Mesenchymal stem cell (in vitro differentiated cells and primary cell): ENCODE measurements around the gene CYTL1.

Source experiments
- DNase-seq: peaks from one replicate; pipeline ENCODE4 v3.0.0-alpha.2; 2013
- H2AFZ ChIP-seq: one replicate; pipeline ENCODE4 v1.6.1; 2013; ENCODE audit warnings: low read depth, mild to moderate bottlenecking, control low read depth, inconsistent platforms, low read length, moderate library complexity
- H2AK5ac ChIP-seq: 2 replicates; pipeline ENCODE4 v1.6.1; 2013; ENCODE audit warnings: low read length, moderate library complexity, mild to moderate bottlenecking, inconsistent platforms; ENCODE audit not compliant: severe bottlenecking
- H2BK120ac ChIP-seq: one replicate; pipeline ENCODE4 v1.6.1; 2013; ENCODE audit warnings: low read depth, mild to moderate bottlenecking, inconsistent platforms, low read length, moderate library complexity
- H2BK12ac ChIP-seq, 2 experiments: one replicate each; pipeline ENCODE4 v1.6.1; 2013; ENCODE audit warnings: inconsistent platforms in 2 of 2, low read length in 2 of 2, mild to moderate bottlenecking in 2 of 2, moderate library complexity in 2 of 2, control low read depth in 1 of 2
- H2BK15ac ChIP-seq: one replicate; pipeline ENCODE4 v1.6.1; 2013; ENCODE audit warnings: mild to moderate bottlenecking, low read depth, inconsistent platforms; ENCODE audit not compliant: poor library complexity, severe bottlenecking
- H2BK5ac ChIP-seq: 2 replicates; pipeline ENCODE4 v1.6.1; 2013; ENCODE audit warnings: low read depth, mild to moderate bottlenecking, low read length, control low read depth, inconsistent platforms; ENCODE audit not compliant: poor library complexity, severe bottlenecking
- H3K14ac ChIP-seq, 2 experiments: one replicate each; pipeline ENCODE4 v1.6.1; 2013; ENCODE audit warnings: inconsistent platforms in 2 of 2, low read length in 2 of 2, control low read depth in 1 of 2, mild to moderate bottlenecking in 1 of 2, moderate library complexity in 1 of 2
- H3K18ac ChIP-seq, 2 experiments: one replicate each; pipeline ENCODE4 v1.6.1; 2013; ENCODE audit warnings: inconsistent platforms in 2 of 2, low read length in 2 of 2, control low read depth in 1 of 2, low read depth in 1 of 2, mild to moderate bottlenecking in 1 of 2
- H3K23ac ChIP-seq, 2 experiments: one replicate each; pipeline ENCODE4 v1.6.1; 2013; ENCODE audit warnings: inconsistent platforms in 2 of 2, low read length in 2 of 2, mild to moderate bottlenecking in 2 of 2, moderate library complexity in 2 of 2, control low read depth in 1 of 2
- H3K27ac ChIP-seq: 2 replicates; pipeline ENCODE4 v1.5.1; 2013; ENCODE audit warnings: mild to moderate bottlenecking, moderate library complexity, low read length, control low read depth, inconsistent platforms; ENCODE audit not compliant: poor library complexity, severe bottlenecking
- H3K27me3 ChIP-seq, 2 experiments: 2 replicates each; pipeline versions ENCODE4 v1.6.1 to v1.7.0; 2013; ENCODE audit warnings: low read length in 2 of 2, mild to moderate bottlenecking in 2 of 2, moderate library complexity in 2 of 2, control low read depth in 1 of 2, inconsistent platforms in 1 of 2; ENCODE audit not compliant: control insufficient read depth in 1 of 2, insufficient read depth in 1 of 2
- H3K36me3 ChIP-seq, 2 experiments: 2 replicates each; pipeline versions ENCODE4 v1.6.1 to v1.7.0; 2013; ENCODE audit warnings: low read length in 2 of 2, control low read depth in 1 of 2, inconsistent platforms in 1 of 2, low read depth in 1 of 2, mild to moderate bottlenecking in 1 of 2; ENCODE audit not compliant: insufficient read depth in 2 of 2, control insufficient read depth in 1 of 2
- H3K4ac ChIP-seq, 2 experiments: one replicate each; pipeline ENCODE4 v1.6.1; 2013; ENCODE audit warnings: inconsistent platforms in 2 of 2, low read length in 2 of 2, mild to moderate bottlenecking in 2 of 2, moderate library complexity in 2 of 2, control low read depth in 1 of 2, low read depth in 1 of 2
- H3K4me1 ChIP-seq: 2 replicates; pipeline ENCODE4 v1.6.1; 2013; ENCODE audit warnings: low read depth, low read length, control low read depth; ENCODE audit not compliant: control insufficient read depth, insufficient read depth
- H3K4me2 ChIP-seq: 2 replicates; pipeline ENCODE4 v1.6.1; 2013; ENCODE audit warnings: low read length, mild to moderate bottlenecking, inconsistent platforms; ENCODE audit not compliant: poor library complexity, severe bottlenecking
- H3K4me3 ChIP-seq, 2 experiments: 2 replicates each; pipeline versions ENCODE4 v1.5.1 to v1.7.0; 2013; ENCODE audit warnings: low read length in 2 of 2, mild to moderate bottlenecking in 2 of 2, control low read depth in 1 of 2, low read depth in 1 of 2; ENCODE audit not compliant: insufficient read depth in 1 of 2
- H3K79me1 ChIP-seq: replicated peaks from 2 replicates; pipeline ENCODE4 v1.6.1; 2013; ENCODE audit warnings: mild to moderate bottlenecking, control low read depth, low read length, inconsistent platforms; ENCODE audit not compliant: poor library complexity, severe bottlenecking
- H3K9ac ChIP-seq: 2 replicates; pipeline ENCODE4 v1.7.0; 2013; ENCODE audit warnings: mild to moderate bottlenecking, low read length, moderate library complexity
- H3K9me3 ChIP-seq: 2 replicates; pipeline ENCODE4 v1.7.0; 2013; ENCODE audit warnings: mild to moderate bottlenecking, low read length; ENCODE audit not compliant: control insufficient read depth
- H4K8ac ChIP-seq: one replicate; pipeline ENCODE4 v1.6.1; 2013; ENCODE audit warnings: inconsistent platforms, mild to moderate bottlenecking, low read length, moderate library complexity
- H4K91ac ChIP-seq: one replicate; pipeline ENCODE4 v1.6.1; 2013; ENCODE audit warnings: mild to moderate bottlenecking, low read length, inconsistent platforms
- WGBS: methylation state at CpG from one replicate; pipeline ENCODE4 v1.1.7; 2013; ENCODE audit warnings: mixed read lengths; 5-methylcytosine and 5-hydroxymethylcytosine counted together

The CYTL1 gene

GRCh38 chr4:5033281-5033841, 14.1 kb upstream of the CYTL1 start:
- Histone ChIP-seq H4K91ac (no peak overlapping the region), H4K8ac (no peak overlapping the region), H3K9ac (peak overlapping the region; percentile 0), H2BK15ac (no peak overlapping the region), H3K4me2 (no peak overlapping the region), H3K4ac (no peak overlapping the region), H2BK12ac (no peak overlapping the region), H2AK5ac (no peak overlapping the region), H3K79me1 (no peaks in the 10 kb centered on the region), H3K18ac (peak overlapping the region in 1 of 2 experiments; percentile 42), H3K4me1 (peaks cover 12% of the 10 kb centered on the region), H3K27me3 (peaks cover 0 to 1% of the 10 kb centered on the region in 2 experiments), H2BK5ac (no peak overlapping the region), H3K27ac (no peak overlapping the region), H3K14ac (no peak overlapping the region), H3K9me3 (no peaks in the 10 kb centered on the region), H2AFZ (no peak overlapping the region), H3K4me3 (no peak overlapping the region), H2BK120ac (no peak overlapping the region), H3K36me3 (no peaks in the 10 kb centered on the region), H3K23ac (no peak overlapping the region)
- WGBS = 77% methylated on average over 10 of the region's 10 CpGs
- peak; percentile 22 for DNase-seq

- H2BK12ac ChIP-seq = no peak overlapping the region
- 87% methylated on average over 3 of the region's 5 CpGs for WGBS
- H4K8ac ChIP-seq = no peak overlapping the region
- no peak overlapping the region for H2AK5ac ChIP-seq
- H2BK120ac ChIP-seq = no peak overlapping the region
- DNase-seq = no peak
- H4K91ac ChIP-seq = no peak overlapping the region
- H3K14ac ChIP-seq = no peak overlapping the region
- no peak overlapping the region for H2BK5ac ChIP-seq
- H3K18ac ChIP-seq = no peak overlapping the region
- no peak overlapping the region for H3K9ac ChIP-seq
- H3K27me3 ChIP-seq = peaks cover 0 to 4% of the 10 kb centered on the region in 2 experiments
- H3K4ac ChIP-seq = no peak overlapping the region
- H3K27ac ChIP-seq = no peak overlapping the region
- H3K9me3 ChIP-seq = no peaks in the 10 kb centered on the region
- H3K4me2 ChIP-seq = no peak overlapping the region
- H2BK15ac ChIP-seq = no peak overlapping the region
- H3K36me3 ChIP-seq = no peaks in the 10 kb centered on the region
- H3K4me1 ChIP-seq = peaks cover 10% of the 10 kb centered on the region
- no peaks in the 10 kb centered on the region for H3K79me1 ChIP-seq
- H3K4me3 ChIP-seq = no peak overlapping the region
- H2AFZ ChIP-seq = no peak overlapping the region
- H3K23ac ChIP-seq = no peak overlapping the region
These were observed 13.6 kb upstream of the CYTL1 start for GRCh38 chr4:5032813-5033212.

- no peak overlapping the region for H3K9ac ChIP-seq
- WGBS = 74% methylated on average over 2 of the region's 3 CpGs
These were observed 11.7 kb upstream of the CYTL1 start for GRCh38 chr4:5030927-5031326.

DNA sequence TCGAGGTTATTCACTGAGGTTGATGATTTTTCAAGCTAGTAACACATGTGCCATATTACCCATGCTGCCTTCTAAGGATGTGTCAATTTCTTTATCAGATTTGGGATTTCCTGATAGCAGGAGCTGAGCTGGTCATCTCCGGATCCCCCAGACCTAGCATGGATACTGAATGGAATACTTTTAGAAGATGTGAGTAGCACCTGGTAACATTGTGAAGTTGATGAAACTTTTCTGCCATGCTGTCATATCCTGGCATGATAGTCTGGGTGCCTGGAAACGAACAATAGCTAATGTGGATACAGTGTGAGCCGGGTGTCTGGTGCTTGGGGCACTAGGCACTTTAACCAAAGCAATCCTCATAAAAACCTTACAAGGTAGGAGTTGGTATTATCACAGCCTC, 11.0 kb upstream of the CYTL1 start:
- Histone ChIP-seq H3K4me1 (no peaks in the 10 kb centered on the region), H3K9ac (no peak overlapping the region), H3K4ac (no peak overlapping the region), H2BK15ac (no peak overlapping the region), H3K27me3 (peaks cover 0 to 12% of the 10 kb centered on the region in 2 experiments), H3K4me2 (no peak overlapping the region), H4K91ac (no peak overlapping the region), H3K14ac (no peak overlapping the region), H3K9me3 (no peaks in the 10 kb centered on the region), H2AFZ (no peak overlapping the region), H2BK5ac (no peak overlapping the region), H3K36me3 (no peaks in the 10 kb centered on the region), H2BK12ac (no peak overlapping the region), H2AK5ac (no peak overlapping the region), H3K18ac (no peak overlapping the region), H3K27ac (no peak overlapping the region), H4K8ac (no peak overlapping the region), H3K4me3 (no peak overlapping the region), H3K23ac (no peak overlapping the region), H3K79me1 (no peaks in the 10 kb centered on the region), H2BK120ac (no peak overlapping the region)
- 84% methylated on average over 3 of the region's 4 CpGs for WGBS
- DNase-seq = no peak

More at GRCh38 chr4:5030927-5031326, 11.7 kb upstream of the CYTL1 start:
- Histone ChIP-seq H3K4me2 (no peak overlapping the region), H2BK5ac (no peak overlapping the region), H3K79me1 (no peaks in the 10 kb centered on the region), H2BK15ac (no peak overlapping the region), H3K27me3 (peaks cover 0 to 8% of the 10 kb centered on the region in 2 experiments), H3K9me3 (no peaks in the 10 kb centered on the region), H3K18ac (no peak overlapping the region), H3K27ac (no peak overlapping the region), H2BK12ac (no peak overlapping the region), H2AK5ac (no peak overlapping the region), H2AFZ (no peak overlapping the region), H2BK120ac (no peak overlapping the region), H4K91ac (no peak overlapping the region), H3K36me3 (no peaks in the 10 kb centered on the region), H3K4me3 (no peak overlapping the region), H3K4me1 (peaks cover 1% of the 10 kb centered on the region), H3K23ac (no peak overlapping the region), H3K14ac (no peak overlapping the region), H4K8ac (no peak overlapping the region), H3K4ac (no peak overlapping the region)
- DNase-seq = no peak
